GM12874 (cell line): ENCODE results near the gene MAG.

Experiments used
- TF ChIP-seq, protein P1 (sequence below): IDR thresholded peaks from 2 replicates; pipeline ENCODE4 v1.5.1; 2011; ENCODE audit warnings: low read depth, mild to moderate bottlenecking, control low read depth, low read length, moderate library complexity; ENCODE audit not compliant: insufficient read depth

Gene MAG

DNA sequence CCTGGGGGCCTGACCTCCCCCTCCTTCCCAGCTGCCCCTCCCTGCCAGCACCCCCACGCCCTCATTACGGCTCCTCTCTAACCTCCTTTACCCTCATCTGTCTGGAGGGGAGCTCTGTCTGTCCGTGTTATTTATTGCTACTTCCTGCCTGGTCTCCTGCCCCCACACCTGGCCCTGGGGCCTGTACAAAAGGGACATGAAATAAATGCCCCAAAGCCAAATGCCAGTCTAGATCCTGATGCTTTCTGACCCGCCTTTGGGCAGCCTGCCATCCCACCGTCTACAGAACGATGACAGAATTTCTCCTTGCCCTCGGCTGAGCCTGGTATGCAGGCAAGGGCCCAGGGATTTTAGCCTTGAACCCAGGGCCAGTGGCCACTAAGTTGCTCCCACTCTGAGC lies 21.6 kb downstream of the MAG start:
- TF ChIP-seq, protein P1, sequence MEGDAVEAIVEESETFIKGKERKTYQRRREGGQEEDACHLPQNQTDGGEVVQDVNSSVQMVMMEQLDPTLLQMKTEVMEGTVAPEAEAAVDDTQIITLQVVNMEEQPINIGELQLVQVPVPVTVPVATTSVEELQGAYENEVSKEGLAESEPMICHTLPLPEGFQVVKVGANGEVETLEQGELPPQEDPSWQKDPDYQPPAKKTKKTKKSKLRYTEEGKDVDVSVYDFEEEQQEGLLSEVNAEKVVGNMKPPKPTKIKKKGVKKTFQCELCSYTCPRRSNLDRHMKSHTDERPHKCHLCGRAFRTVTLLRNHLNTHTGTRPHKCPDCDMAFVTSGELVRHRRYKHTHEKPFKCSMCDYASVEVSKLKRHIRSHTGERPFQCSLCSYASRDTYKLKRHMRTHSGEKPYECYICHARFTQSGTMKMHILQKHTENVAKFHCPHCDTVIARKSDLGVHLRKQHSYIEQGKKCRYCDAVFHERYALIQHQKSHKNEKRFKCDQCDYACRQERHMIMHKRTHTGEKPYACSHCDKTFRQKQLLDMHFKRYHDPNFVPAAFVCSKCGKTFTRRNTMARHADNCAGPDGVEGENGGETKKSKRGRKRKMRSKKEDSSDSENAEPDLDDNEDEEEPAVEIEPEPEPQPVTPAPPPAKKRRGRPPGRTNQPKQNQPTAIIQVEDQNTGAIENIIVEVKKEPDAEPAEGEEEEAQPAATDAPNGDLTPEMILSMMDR, result no peak

- TF ChIP-seq, protein P1, result no peak
Observed at GRCh38 chr19:35314031-35314430, 22.1 kb downstream of the MAG start.

DNA sequence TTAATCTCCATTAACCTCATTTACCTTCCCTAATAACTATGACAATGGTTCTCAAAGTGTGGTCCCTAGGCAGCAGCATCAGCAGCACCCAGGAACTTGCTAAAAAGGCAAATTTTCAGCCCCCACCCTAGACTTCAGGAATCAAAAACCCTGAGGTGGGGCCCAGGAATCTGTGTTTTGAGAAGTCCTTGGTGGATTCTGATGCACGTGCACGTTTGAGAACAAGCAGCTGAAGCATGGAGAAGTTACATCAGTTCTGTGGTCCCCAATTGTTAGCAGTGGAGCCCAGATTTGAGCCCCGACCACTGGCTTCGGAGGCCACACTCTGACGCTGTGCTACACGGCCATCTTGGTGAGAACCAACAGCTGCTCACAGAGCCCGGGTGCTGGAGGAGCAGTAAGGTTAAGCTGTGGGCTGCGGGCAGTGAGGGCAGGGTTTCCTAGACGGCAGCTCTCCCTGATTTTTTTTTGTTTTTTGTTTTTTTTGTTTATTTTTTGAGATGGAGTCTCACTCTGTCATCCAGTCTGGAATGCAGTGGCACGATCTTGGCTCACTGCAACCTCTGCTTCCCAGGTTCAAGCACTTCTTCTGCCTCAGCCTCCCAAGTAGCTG lies 23.0 kb downstream of the MAG start:
- TF ChIP-seq, protein P1, result no peak

DNA sequence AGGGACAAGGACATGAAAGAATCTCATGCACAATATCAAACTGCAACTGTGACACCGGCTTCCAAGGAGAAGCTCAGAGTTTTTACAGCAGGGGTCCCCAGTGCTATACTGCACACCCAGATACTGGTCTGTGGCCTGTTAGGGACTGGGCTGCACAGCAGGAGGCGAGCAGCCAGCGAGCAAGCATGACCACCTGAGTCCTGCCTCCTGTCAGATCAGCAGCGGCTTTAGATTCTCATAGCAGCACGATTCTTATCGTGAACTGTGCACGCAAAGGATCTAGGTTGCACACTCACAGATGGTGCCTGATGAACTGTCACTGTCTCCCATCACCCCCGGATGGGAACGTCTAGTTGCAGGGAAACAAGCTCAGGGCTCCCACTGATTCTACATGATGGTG lies 23.9 kb downstream of the MAG start:
- TF ChIP-seq, protein P1, result peak; percentile 21; the same call in 1 of the 2 replicates

- TF ChIP-seq, protein P1, result no peak
Observed at GRCh38 chr19:35316560-35316959, 24.6 kb downstream of the MAG start.

- TF ChIP-seq, protein P1, result no peak
Observed at GRCh38 chr19:35317464-35318043, 25.6 kb downstream of the MAG start.

- TF ChIP-seq, protein P1, result no peak
Observed at GRCh38 chr19:35318679-35319448, 26.9 kb downstream of the MAG start.
